SH-SY5Y (cell line): ENCODE results near the gene CCL15.

ENCODE experiments used
- GATA2 ChIP-seq: IDR thresholded peaks from 2 replicates; pipeline ENCODE4 v1.6.1; 2011; ENCODE audit warnings: mild to moderate bottlenecking, low read depth, low read length
- GATA3 ChIP-seq: IDR thresholded peaks from 2 replicates; pipeline ENCODE4 v1.6.1; 2011; ENCODE audit warnings: low read depth, mild to moderate bottlenecking, low read length, moderate library complexity

DNA sequence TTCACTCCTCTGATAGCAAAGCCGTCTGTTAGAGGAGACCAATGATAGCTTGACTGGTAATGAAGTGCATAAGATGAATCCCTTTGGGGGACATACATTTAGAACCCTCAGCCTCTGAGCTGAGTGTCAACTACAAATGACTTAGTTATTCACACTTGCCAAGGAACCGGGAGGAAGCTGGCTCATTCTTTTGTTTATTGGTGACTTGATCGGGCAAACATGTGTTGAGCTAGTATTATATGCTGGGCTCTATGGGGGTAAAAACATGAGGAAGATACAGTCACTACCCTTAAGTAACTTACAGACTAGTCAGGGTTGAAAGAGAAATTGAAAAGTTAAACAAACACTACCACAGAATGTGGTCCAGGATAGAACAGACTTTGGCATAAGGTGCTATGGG lies 23.0 kb downstream of the CCL15 start:
- TF ChIP-seq GATA2 = no peak
- no peak for TF ChIP-seq GATA3
